ENCODE data around the gene CNOT1. TPM values are rescaled to one million over a fixed set of nuclear protein-coding genes. Genes with fewer than 3 reads are reported as not detected.

CNOT1 gene
- total and polyA plus RNA-seq, 2 of the 4 experiments (the other 2 are of a cell fraction), result 85.5 to 357 TPM

- peak; percentile 45 for TF ChIP-seq BHLHE40 (IDR thresholded peaks at IDR 0.05; ENCODE audit: low read depth, low read length)
- peak; percentile 99 for TF ChIP-seq FOS (IDR thresholded peaks at IDR 0.05; ENCODE audit: low read depth, low read length)
- TF ChIP-seq SMC3 (IDR thresholded peaks at IDR 0.05; ENCODE audit: low read depth, low read length), result no peak
- TF ChIP-seq CHD1 (IDR thresholded peaks at IDR 0.05; ENCODE audit: low read depth, low read length), result no peak
- TF ChIP-seq RFX5 (IDR thresholded peaks at IDR 0.05; ENCODE audit: low read depth, low read length), result peak; percentile 77
- TF ChIP-seq POLR2A (IDR thresholded peaks at IDR 0.05; ENCODE audit: low read depth, low read length), result peak; percentile 93
Measured at GRCh38 chr16:58629733-58630640, at the start of gene CNOT1 (continued).

DNA sequence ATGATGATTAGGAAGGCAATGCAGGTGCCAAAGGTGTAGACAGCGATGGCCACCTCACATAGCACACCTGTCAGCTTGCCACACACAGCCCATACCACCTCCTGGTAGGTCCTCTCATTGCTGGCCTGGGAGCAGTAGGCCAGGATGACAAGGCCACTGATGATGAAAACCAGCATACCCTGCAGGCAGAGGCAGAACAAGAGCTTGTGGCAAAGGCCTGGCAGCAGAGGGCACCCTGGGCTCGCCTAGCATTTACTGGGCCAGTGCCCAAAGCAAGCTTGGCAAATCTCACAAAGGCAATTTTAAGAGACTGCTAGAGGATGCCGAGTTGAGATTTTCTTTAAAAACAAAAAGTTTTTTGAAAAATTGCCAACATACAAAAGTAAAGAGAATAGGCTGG lies 49.1 kb upstream of the CNOT1 start:
- Histone ChIP-seq H3K9me1 (ENCODE audit: insufficient read depth, low read length) (peaks cover 10% of the 10 kb centered on the region), H4K8ac (ENCODE audit: low read depth in 2 of 2, low read length in 2 of 2) (no peak overlapping the region), H2BK20ac (ENCODE audit: low read depth, low read length) (no peak overlapping the region), H3K4ac (ENCODE audit: low read depth, low read length) (no peak overlapping the region), H3K27me3 (ENCODE audit: control insufficient read depth, insufficient read depth, low read length) (no peaks in the 10 kb centered on the region), H4K5ac (ENCODE audit: low read depth, low read length) (no peak overlapping the region), H3K23ac (ENCODE audit: low read depth, low read length) (no peak overlapping the region), H2BK5ac (ENCODE audit: low read depth, low read length, poor library complexity, severe bottlenecking) (no peak overlapping the region), H3K9ac (ENCODE audit: low read depth, low read length) (no peak overlapping the region), H2BK120ac (ENCODE audit: low read depth, low read length) (no peak overlapping the region), H3K4me3 (ENCODE audit: insufficient read depth, low read depth, low read length) (no peak overlapping the region), H3K79me1 (ENCODE audit: low read depth in 1 of 2, low read length in 2 of 2) (peaks cover 7 to 24% of the 10 kb centered on the region in 2 experiments), H3K56ac (ENCODE audit: extremely low read depth, insufficient read depth, low read length) (no peak overlapping the region), H3K14ac (replicated peaks; ENCODE audit: low read depth, low read length) (no peak overlapping the region), H3K9me3 (ENCODE audit: control insufficient read depth, insufficient read depth, low read length) (no peaks in the 10 kb centered on the region), H4K91ac (ENCODE audit: insufficient read depth, low read depth, low read length) (no peak overlapping the region), H3K18ac (ENCODE audit: low read depth, low read length) (no peak overlapping the region), H2AK9ac (replicated peaks; ENCODE audit: low read depth, low read length, poor library complexity) (peak overlapping the region; percentile 80), H3K36me3 (ENCODE audit: control insufficient read depth, insufficient read depth, low read length) (peaks cover 44% of the 10 kb centered on the region), H2AFZ (replicated peaks; ENCODE audit: low read length, poor library complexity) (no peak overlapping the region), H3K27ac (ENCODE audit: insufficient read depth, low read length) (no peak overlapping the region), H2BK15ac (ENCODE audit: low read depth, low read length) (no peak overlapping the region), H2AK5ac (ENCODE audit: low read depth, low read length) (no peak overlapping the region), H3K4me2 (ENCODE audit: low read depth, low read length) (no peak overlapping the region), H4K20me1 (ENCODE audit: insufficient read depth, low read length) (no peaks in the 10 kb centered on the region; the same call in 1 of the 2 replicates), H3K4me1 (ENCODE audit: control insufficient read depth, insufficient read depth, low read length) (peaks cover 6% of the 10 kb centered on the region)
- POLR2A ChIA-PET (ENCODE audit: unreplicated experiment), result no interaction called here
- no TSS peak for BruUV-seq (replicated peaks)
- TF ChIP-seq SMC3 (IDR thresholded peaks at IDR 0.05; ENCODE audit: low read depth, low read length) (0 out of 2 replicates have a peak, but pooled peaks have one; percentile 18), RAD21 (IDR thresholded peaks at IDR 0.05; ENCODE audit: low read length) (peak; percentile 20; the same call in 1 of the 2 replicates)
- TF ChIP-seq, protein P1, sequence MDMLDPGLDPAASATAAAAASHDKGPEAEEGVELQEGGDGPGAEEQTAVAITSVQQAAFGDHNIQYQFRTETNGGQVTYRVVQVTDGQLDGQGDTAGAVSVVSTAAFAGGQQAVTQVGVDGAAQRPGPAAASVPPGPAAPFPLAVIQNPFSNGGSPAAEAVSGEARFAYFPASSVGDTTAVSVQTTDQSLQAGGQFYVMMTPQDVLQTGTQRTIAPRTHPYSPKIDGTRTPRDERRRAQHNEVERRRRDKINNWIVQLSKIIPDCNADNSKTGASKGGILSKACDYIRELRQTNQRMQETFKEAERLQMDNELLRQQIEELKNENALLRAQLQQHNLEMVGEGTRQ (IDR thresholded peaks at IDR 0.05; ENCODE audit: low read depth, low read length), result no peak
- peak; percentile 59; the same call in 1 of the 2 replicates for ATAC-seq (ENCODE audit: low read depth)
- dilution Hi-C loops (cut with HindIII; ENCODE audit: low sequenced_read_pairs, unreplicated experiment) (no loop called here), in situ Hi-C loops (cut with MboI; ENCODE audit: low sequenced_read_pairs) (no loop called here), intact Hi-C loops (cut with micrococcal nuclease) (loop anchor here (1.0 kb wide), 1 partner anchor 78 kb away; no protein-coding TSS in a partner anchor)
- CTCF ChIA-PET, result interaction anchor here (0.6 to 2.3 kb wide), 2 partner anchors 77 to 343 kb away, joined by 5 to 8 read pairs; no protein-coding TSS in a partner anchor
- WGBS, 2 experiments (ENCODE audit: extremely low coverage in 2 of 2, insufficient read length in 1 of 2), result no CpG with 5 or more reads among the region's 3 CpGs
- no peak for DNase-seq

Measured in IMR-90 (cell line).